Activated CD8-positive, alpha-beta T cell treated with anti-CD3 and anti-CD28 coated beads for 36 hours (primary cell): ENCODE data around the gene OR2A1. TPM values are rescaled to one million over a fixed set of nuclear protein-coding genes. Genes with fewer than 3 reads are reported as not detected.
"Not testable (repeated sequence)": the region's sequence is repeated elsewhere in the genome, so short reads cannot be mapped to it uniquely, and the experiment has no call there.

Experiments used
- ATAC-seq: fragments of 200-7000 bp; cut with Tn5 transposase; one replicate; pipeline ENCODE4 v1.10.0; 2021; ENCODE audit warnings: mild to moderate bottlenecking, moderate library complexity
- CTCF ChIA-PET: fragments of 350-600 bp; sonication (Branson Sonifier 250); formaldehyde crosslinking; loops from one replicate; lab custom pipeline; 2021; ENCODE audit warnings: antibody characterized with exemption; lab: Charles Lee
- POLR2A ChIA-PET: fragments of 350-600 bp; sonication (Branson Sonifier 250); formaldehyde crosslinking; loops from one replicate; lab custom pipeline; 2021; ENCODE audit warnings: antibody characterized with exemption; lab: Charles Lee
- DNase-seq: peaks from one replicate; pipeline ENCODE4 v3.0.0-alpha.2; 2020
- H3K27ac Mint-ChIP-seq: one replicate; pipeline ENCODE4 v1.8.0; 2021; ENCODE audit warnings: mild to moderate bottlenecking, mixed read lengths
- H3K27me3 Mint-ChIP-seq: one replicate; pipeline ENCODE4 v1.8.0; 2021; ENCODE audit warnings: mixed read lengths
- H3K36me3 Mint-ChIP-seq: one replicate; pipeline ENCODE4 v1.8.0; 2021; ENCODE audit warnings: low read depth, mixed read lengths
- H3K4me1 Mint-ChIP-seq: one replicate; pipeline ENCODE4 v1.8.0; 2021; ENCODE audit warnings: low read depth, mixed read lengths
- H3K4me3 Mint-ChIP-seq: one replicate; pipeline ENCODE4 v1.8.0; 2021; ENCODE audit warnings: mild to moderate bottlenecking, moderate library complexity, mixed read lengths
- H3K9me3 Mint-ChIP-seq: one replicate; pipeline ENCODE4 v1.8.0; 2021; ENCODE audit warnings: mixed read lengths
- intact Hi-C: fragments of 100-400 bp; cut with micrococcal nuclease; formaldehyde crosslinking; loops from one replicate; pipeline ENCODE4 v1.10.0; 2022
- total RNA-seq, 2 experiments: library from RNA; stranded (reverse); gene quantifications; one replicate each; pipeline ENCODE4 v1.2.3, GENCODE V29; 2021

The OR2A1 gene
- total RNA-seq, 2 experiments from 2014 or later: not detected

- POLR2A ChIA-PET, CTCF ChIA-PET: not testable (repeated sequence)
Observed at GRCh38 chr7:144331221-144331995, 19.2 kb downstream of the OR2A1 start.

DNA sequence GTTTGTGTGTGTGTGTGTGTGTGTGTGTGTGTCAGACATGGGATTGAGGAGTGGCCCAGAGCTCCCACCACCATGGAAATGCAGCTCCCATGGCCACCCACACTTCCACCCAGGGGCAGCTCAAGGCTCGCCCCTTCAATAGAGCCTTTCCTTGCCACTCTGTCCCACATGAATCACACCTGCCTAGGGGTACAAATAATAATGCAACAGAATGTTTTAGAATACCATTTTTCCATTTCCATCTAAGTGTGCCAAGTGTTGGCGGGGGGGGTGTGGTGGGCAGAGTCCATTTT, 19.7 kb downstream of the OR2A1 start:
- CTCF ChIA-PET, DNase-seq, H3K4me3 Mint-ChIP-seq, H3K4me1 Mint-ChIP-seq, intact Hi-C loops, ATAC-seq, H3K36me3 Mint-ChIP-seq, H3K9me3 Mint-ChIP-seq, H3K27ac Mint-ChIP-seq, POLR2A ChIA-PET, H3K27me3 Mint-ChIP-seq: not testable (repeated sequence)

More at GRCh38 chr7:144331221-144331995, 19.2 kb downstream of the OR2A1 start:
- peak; percentile 83 for ATAC-seq
- H3K36me3 Mint-ChIP-seq, H3K27ac Mint-ChIP-seq, DNase-seq, H3K27me3 Mint-ChIP-seq, H3K9me3 Mint-ChIP-seq, H3K4me1 Mint-ChIP-seq, intact Hi-C loops, H3K4me3 Mint-ChIP-seq: not testable (repeated sequence)

- H3K27me3 Mint-ChIP-seq, DNase-seq, CTCF ChIA-PET, H3K36me3 Mint-ChIP-seq, H3K9me3 Mint-ChIP-seq, H3K4me3 Mint-ChIP-seq, H3K4me1 Mint-ChIP-seq, H3K27ac Mint-ChIP-seq, POLR2A ChIA-PET, intact Hi-C loops: not testable (repeated sequence)
- ATAC-seq: peak; percentile 80
Observed at GRCh38 chr7:144348625-144349024, 36.4 kb downstream of the OR2A1 start.

DNA sequence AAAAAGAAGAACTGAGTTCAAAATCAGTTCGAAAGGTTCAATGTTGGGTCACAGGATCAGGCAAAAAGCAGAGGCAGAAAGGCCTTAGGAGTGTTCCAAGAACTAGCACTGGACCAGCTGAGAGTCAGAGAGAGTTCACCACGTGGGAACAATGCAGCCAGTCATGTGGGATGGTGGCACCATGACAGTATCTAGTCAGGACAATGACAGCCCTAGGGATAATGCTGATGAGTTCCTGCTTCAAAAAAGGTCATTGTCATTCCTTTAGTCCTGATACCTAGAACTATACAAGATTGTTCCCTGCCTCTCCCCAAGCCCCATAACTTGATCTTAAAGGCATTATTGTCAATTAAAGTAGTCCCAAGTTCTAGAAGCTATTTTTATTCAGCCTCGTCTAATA, 39.4 kb downstream of the OR2A1 start:
- H3K4me3 Mint-ChIP-seq, H3K9me3 Mint-ChIP-seq, ATAC-seq, H3K36me3 Mint-ChIP-seq, CTCF ChIA-PET, DNase-seq, intact Hi-C loops, POLR2A ChIA-PET, H3K27ac Mint-ChIP-seq, H3K27me3 Mint-ChIP-seq, H3K4me1 Mint-ChIP-seq: not testable (repeated sequence)

DNA sequence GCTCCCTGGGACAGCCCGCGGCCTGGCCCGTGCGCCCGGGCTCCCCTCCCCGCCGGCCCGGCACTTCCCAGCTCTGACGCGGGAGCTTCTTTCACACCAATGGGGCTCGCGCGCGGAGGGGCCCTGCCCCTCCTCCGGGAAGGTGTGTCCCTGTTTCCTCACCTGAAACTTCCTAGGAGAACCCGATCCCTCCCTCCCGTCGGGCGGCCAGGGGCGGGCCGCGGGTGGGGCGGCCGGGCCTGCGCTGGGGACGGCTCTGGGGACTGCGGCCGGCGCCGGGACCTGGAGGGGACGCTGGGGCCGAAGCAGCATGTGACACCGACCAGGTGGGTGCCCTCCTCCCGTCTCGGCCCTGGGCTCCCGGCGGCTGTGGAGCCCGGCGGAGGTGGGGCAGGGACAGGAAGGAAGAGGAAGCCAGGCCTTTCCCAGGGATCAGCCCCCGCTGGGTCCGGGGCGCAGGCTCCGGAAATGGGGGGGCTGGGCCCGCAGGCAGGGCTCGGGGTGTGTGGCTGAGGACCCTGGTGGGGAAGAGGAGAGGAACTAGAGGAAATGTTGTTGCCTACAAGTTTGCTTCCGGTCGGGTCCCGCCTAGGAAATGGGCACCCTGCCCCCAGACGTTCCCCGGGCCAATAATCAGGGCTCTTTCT, 43.1 kb downstream of the OR2A1 start, which contains the start of gene ARHGEF5:
TSS of gene ARHGEF5 (plus strand) at position 227 of the 647 bp plus-strand sequence. CDS start 7,268 bp downstream, outside the sequence.
- H3K36me3 Mint-ChIP-seq, H3K4me1 Mint-ChIP-seq, CTCF ChIA-PET, POLR2A ChIA-PET, intact Hi-C loops, H3K27me3 Mint-ChIP-seq, H3K9me3 Mint-ChIP-seq, DNase-seq: not testable (repeated sequence)
- peak; percentile 77 for ATAC-seq
- Mint-ChIP-seq H3K27ac (peak within 1 kb of the TSS; percentile 88), H3K4me3 (peak within 1 kb of the TSS; percentile 85)

DNA sequence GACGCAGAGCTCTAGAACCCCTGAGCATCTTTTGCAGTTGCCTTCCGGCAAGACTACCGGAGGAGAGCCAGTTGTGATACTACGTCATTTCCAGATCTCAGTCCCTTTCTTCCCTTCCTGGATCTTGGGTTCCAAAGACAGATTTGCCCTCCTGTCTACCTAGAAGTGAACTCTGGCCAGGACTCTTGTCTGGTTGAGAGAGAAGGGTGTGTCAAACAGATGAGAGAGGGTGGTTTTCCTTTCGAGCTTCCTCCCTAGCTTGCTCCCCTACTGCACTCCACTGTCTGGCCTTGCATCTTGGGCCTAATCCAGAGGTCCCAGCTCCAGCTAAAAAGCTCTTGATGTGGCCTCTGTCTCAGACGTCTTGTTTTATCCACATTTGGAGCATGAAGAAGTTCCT, 44.0 kb downstream of the OR2A1 start:
- H3K4me3 Mint-ChIP-seq, H3K36me3 Mint-ChIP-seq, POLR2A ChIA-PET, CTCF ChIA-PET, H3K9me3 Mint-ChIP-seq, intact Hi-C loops, DNase-seq, H3K4me1 Mint-ChIP-seq, ATAC-seq, H3K27ac Mint-ChIP-seq, H3K27me3 Mint-ChIP-seq: not testable (repeated sequence)

- H3K4me1 Mint-ChIP-seq, intact Hi-C loops, H3K36me3 Mint-ChIP-seq, H3K9me3 Mint-ChIP-seq, DNase-seq, H3K27ac Mint-ChIP-seq, ATAC-seq, CTCF ChIA-PET, H3K4me3 Mint-ChIP-seq, POLR2A ChIA-PET, H3K27me3 Mint-ChIP-seq: not testable (repeated sequence)
Observed at GRCh38 chr7:144356860-144357259, 44.6 kb downstream of the OR2A1 start.

DNA sequence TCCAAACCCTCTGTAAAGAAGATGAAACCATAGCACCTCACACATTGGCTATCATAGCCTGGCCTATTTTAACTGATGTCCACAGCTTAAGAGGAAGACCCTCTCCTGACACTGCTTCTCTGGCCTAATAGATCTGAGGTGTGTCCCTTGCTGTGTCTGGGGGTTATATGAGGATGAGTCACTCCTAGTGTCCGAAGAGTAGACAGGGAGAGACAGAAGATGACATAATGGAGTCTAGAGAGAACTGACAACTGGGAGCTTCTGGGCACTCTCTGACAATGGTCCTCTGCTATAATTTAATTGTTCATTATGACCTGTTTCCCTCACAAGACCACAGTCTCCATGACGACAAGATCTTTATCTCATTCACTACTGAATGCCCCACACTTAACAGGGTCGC, 49.8 kb downstream of the OR2A1 start:
- H3K4me3 Mint-ChIP-seq, H3K9me3 Mint-ChIP-seq, H3K36me3 Mint-ChIP-seq, DNase-seq, H3K27ac Mint-ChIP-seq, H3K4me1 Mint-ChIP-seq, POLR2A ChIA-PET, CTCF ChIA-PET, intact Hi-C loops, H3K27me3 Mint-ChIP-seq: not testable (repeated sequence)
- ATAC-seq: peak; percentile 28

- intact Hi-C loops, ATAC-seq: not testable (repeated sequence)
Observed at GRCh38 chr7:144365523-144365922, 53.3 kb downstream of the OR2A1 start.

DNA sequence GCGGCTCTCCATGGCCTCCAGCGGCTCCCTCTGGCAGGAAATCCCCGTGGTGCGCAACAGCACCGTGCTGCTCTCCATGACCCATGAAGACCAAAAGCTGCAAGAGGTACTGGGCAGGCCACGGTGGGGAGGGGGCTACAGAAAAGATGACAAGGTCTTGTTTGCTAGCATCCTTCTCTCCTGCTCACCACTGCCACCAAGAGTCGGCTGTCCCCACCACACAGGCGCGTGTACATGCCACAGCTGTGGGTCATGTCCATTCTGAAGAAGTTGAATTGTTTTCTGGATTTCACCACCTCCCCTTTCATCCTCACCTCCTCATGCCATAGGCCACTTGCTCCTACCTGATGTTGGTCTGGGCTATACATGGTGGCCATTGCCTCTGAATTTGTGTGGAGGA, 55.0 kb downstream of the OR2A1 start:
- H3K27me3 Mint-ChIP-seq, H3K4me1 Mint-ChIP-seq, ATAC-seq, DNase-seq, H3K36me3 Mint-ChIP-seq, intact Hi-C loops, CTCF ChIA-PET, H3K27ac Mint-ChIP-seq, H3K4me3 Mint-ChIP-seq, H3K9me3 Mint-ChIP-seq, POLR2A ChIA-PET: not testable (repeated sequence)

More at GRCh38 chr7:144365523-144365922, 53.3 kb downstream of the OR2A1 start:
- H3K36me3 Mint-ChIP-seq, POLR2A ChIA-PET, H3K4me3 Mint-ChIP-seq, CTCF ChIA-PET, DNase-seq, H3K27ac Mint-ChIP-seq, H3K27me3 Mint-ChIP-seq, H3K9me3 Mint-ChIP-seq, H3K4me1 Mint-ChIP-seq: not testable (repeated sequence)

- intact Hi-C loops, H3K27me3 Mint-ChIP-seq, H3K9me3 Mint-ChIP-seq, H3K27ac Mint-ChIP-seq, H3K4me1 Mint-ChIP-seq, H3K4me3 Mint-ChIP-seq, POLR2A ChIA-PET, DNase-seq, CTCF ChIA-PET, H3K36me3 Mint-ChIP-seq: not testable (repeated sequence)
- ATAC-seq: peak; percentile 65
Observed at GRCh38 chr7:144369221-144369620, 57.0 kb downstream of the OR2A1 start.
